ENCODE data around the gene MRTFA.

DNA sequence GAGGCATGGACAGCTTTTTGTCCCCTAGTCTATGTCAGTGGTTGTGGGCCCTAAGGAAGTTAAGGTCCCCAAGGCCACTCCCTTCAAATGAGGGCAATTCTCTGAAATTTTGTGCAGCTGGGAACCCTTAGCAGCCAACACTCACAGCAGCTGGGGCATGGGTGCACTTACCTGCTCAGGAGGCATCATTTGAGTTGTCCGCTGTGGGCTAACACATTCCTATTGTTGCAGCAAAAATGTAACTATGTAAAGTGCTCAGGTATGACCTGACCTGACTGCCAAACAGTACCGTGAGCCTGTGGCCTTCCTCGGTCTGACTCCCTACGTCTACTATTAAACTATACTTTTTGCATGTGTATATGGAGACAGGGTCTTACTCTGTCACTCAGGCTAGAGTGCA, 5.8 kb upstream of the MRTFA start:
- TF ChIP-seq CTCF (IDR thresholded peaks at IDR 0.05; ENCODE audit: insufficient read depth, low read length, poor library complexity, severe bottlenecking) (no peak), EZH2phosphoT487 (conservative IDR thresholded peaks at IDR 0.05; ENCODE audit: low read length) (no peak)

Data from SU-DHL-6 (cell line).